ENCODE measurements around the gene SYCN. TPM values are rescaled to one million over a fixed set of nuclear protein-coding genes. Genes with fewer than 3 reads are reported as not detected.

SYCN gene
- total and polyA plus RNA-seq, 2 of the 8 experiments (the other 6 are each of a cell fraction or from before 2014, with no cell fraction given): not detected

DNA sequence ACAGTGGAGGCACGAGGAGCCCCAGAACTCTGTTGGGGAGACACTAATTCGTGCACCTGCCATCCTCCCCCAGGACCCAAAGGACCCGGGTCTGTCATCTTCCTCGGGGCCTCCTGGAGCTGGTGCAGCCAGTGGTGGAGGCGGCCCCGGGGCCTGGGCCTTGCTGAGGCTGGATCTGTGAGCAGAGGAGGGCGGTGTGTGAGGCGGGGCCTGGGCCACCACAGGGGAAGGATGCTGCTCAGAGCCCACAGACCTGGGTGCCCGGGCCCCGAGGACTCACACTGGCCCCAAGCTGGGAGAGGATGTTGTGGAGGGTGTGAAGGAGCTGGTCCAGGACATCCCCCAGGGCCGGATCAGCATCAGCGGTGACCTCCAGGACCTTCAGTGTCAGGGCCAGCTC, 32.5 kb upstream of the SYCN start:
- no peak overlapping the region for H2AFZ ChIP-seq (ENCODE audit: low read length)
- no peak overlapping the region for H3K14ac ChIP-seq (ENCODE audit: insufficient read length)
- CTCF ChIA-PET (ENCODE audit: partially characterized antibody): interaction anchor here (1.1 to 1.2 kb wide), 2 partner anchors 29 to 94 kb away, joined by 3 read pairs; no protein-coding TSS in a partner anchor
- TF ChIP-seq SP2 (IDR thresholded peaks at IDR 0.05; ENCODE audit: low read length): no peak
- no peak for TF ChIP-seq RAD21 (IDR thresholded peaks at IDR 0.05 in 1 of 2, conservative IDR thresholded peaks at IDR 0.05 in 1 of 2; ENCODE audit: low read depth in 2 of 2, low read length in 2 of 2)
- no peak for TF ChIP-seq ZNF274 (IDR thresholded peaks at IDR 0.05; ENCODE audit: borderline replicate concordance, extremely low read depth, low read length)
- TF ChIP-seq SIX5 (IDR thresholded peaks at IDR 0.05; ENCODE audit: low read depth, low read length): no peak
- no peak for TF ChIP-seq EZH2 (IDR thresholded peaks at IDR 0.05; ENCODE audit: low read depth, low read length, severe bottlenecking)
- TF ChIP-seq TEAD4 (IDR thresholded peaks at IDR 0.05; ENCODE audit: low read depth, low read length): no peak

More for the DNA sequence above, 32.5 kb upstream of the SYCN start:
- no peak overlapping the region for H2BK120ac ChIP-seq (replicated peaks; ENCODE audit: low read depth, low read length)
- H3K79me1 ChIP-seq (ENCODE audit: low read depth, low read length): no peaks in the 10 kb centered on the region
- no peak overlapping the region for H2BK5ac ChIP-seq (ENCODE audit: low read depth, low read length)
- no peak for DNase-seq (ENCODE audit: low read depth in 1 of 2, low spot score in 2 of 2)
- H4K20me1 ChIP-seq (replicated peaks in 1 of 2; ENCODE audit: control insufficient read depth in 1 of 2, insufficient read depth in 2 of 2, low read length in 2 of 2): peaks cover 0 to 1% of the 10 kb centered on the region in 2 experiments
- H3K18ac ChIP-seq (ENCODE audit: extremely low read depth, low read length): no peak overlapping the region
- H3K9me3 ChIP-seq (ENCODE audit: insufficient read depth in 2 of 2, low read depth in 1 of 2, low read length in 1 of 2): no peaks in the 10 kb centered on the region
- H3K4ac ChIP-seq (replicated peaks; ENCODE audit: insufficient read length, low read depth, low read length): no peak overlapping the region
- FAIRE-seq: no peak
- H4K91ac ChIP-seq (replicated peaks; ENCODE audit: insufficient read length, low read length): no peak overlapping the region
- H2BK20ac ChIP-seq (ENCODE audit: low read length): no peak overlapping the region
- H2BK15ac ChIP-seq (ENCODE audit: low read length): no peak overlapping the region
- no peaks in the 10 kb centered on the region for H3K79me2 ChIP-seq (ENCODE audit: control insufficient read depth in 1 of 2, insufficient read depth in 2 of 2, low read length in 2 of 2)
- 82% methylated on average over 8 of the region's 12 CpGs; no CpG with 5 or more reads in 1 of the 2 experiments for WGBS, 2 experiments (ENCODE audit: extremely low coverage in 1 of 2, insufficient coverage in 1 of 2, insufficient read length in 1 of 2, insufficient replicate concordance in 2 of 2, low coverage in 1 of 2, low lambda C conversion rate in 2 of 2, missing lambda C conversion rate in 1 of 2)
- no peak overlapping the region for H3K56ac ChIP-seq (replicated peaks; ENCODE audit: insufficient read length, low read depth, low read length)
- H4K5ac ChIP-seq (ENCODE audit: insufficient read length, low read depth, low read length): no peak overlapping the region
- no peak overlapping the region for H2BK12ac ChIP-seq (ENCODE audit: low read depth, low read length)
- POLR2A ChIA-PET (ENCODE audit: partially characterized antibody): no interaction called here
- H3K27ac ChIP-seq (ENCODE audit: low read depth, low read length): no peak overlapping the region
- H3K36me3 ChIP-seq (ENCODE audit: control insufficient read depth in 2 of 4, insufficient read depth in 4 of 4, low read length in 3 of 4): no peaks in the 10 kb centered on the region
- H3K23ac ChIP-seq (ENCODE audit: insufficient read length): no peak overlapping the region
- no peak overlapping the region for H2AK5ac ChIP-seq (ENCODE audit: low read depth, low read length)
- H3K27me3 ChIP-seq (replicated peaks in 1 of 4; ENCODE audit: control insufficient read depth in 3 of 4, extremely low read depth in 1 of 4, insufficient read depth in 3 of 4, low read length in 3 of 4): peaks cover 0 to 7% (median 1%) of the 10 kb centered on the region in 4 experiments; a peak in 2 of 7 replicates
- no peaks in the 10 kb centered on the region for H3K4me1 ChIP-seq (replicated peaks in 1 of 4; ENCODE audit: control insufficient read depth in 3 of 4, insufficient read depth in 4 of 4, low read length in 3 of 4)
- H3K23me2 ChIP-seq (ENCODE audit: low read depth, low read length): peaks cover 2% of the 10 kb centered on the region; the same call in 1 of the 2 replicates
- H3K4me3 ChIP-seq (ENCODE audit: extremely low read depth in 1 of 4, insufficient read depth in 2 of 4, low read depth in 3 of 4, low read length in 4 of 4): no peak overlapping the region
- no peak overlapping the region for H4K8ac ChIP-seq (ENCODE audit: extremely low read depth, insufficient read depth, low read length)
- H3K4me2 ChIP-seq (ENCODE audit: insufficient read depth in 1 of 2, low read depth in 2 of 2, low read length in 2 of 2): no peak overlapping the region
- H3K9ac ChIP-seq (replicated peaks in 1 of 4; ENCODE audit: extremely low read depth in 1 of 4, low read depth in 3 of 4, low read length in 3 of 4): no peak overlapping the region

Data from H1 (cell line).